ENCODE measurements around the gene CX3CR1. TPM values are rescaled to one million over a fixed set of nuclear protein-coding genes. Genes with fewer than 3 reads are reported as not detected.

CX3CR1 gene, protein sequence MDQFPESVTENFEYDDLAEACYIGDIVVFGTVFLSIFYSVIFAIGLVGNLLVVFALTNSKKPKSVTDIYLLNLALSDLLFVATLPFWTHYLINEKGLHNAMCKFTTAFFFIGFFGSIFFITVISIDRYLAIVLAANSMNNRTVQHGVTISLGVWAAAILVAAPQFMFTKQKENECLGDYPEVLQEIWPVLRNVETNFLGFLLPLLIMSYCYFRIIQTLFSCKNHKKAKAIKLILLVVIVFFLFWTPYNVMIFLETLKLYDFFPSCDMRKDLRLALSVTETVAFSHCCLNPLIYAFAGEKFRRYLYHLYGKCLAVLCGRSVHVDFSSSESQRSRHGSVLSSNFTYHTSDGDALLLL
- under 1 TPM in 3 of 4 donors, not detected in 1; 0.35 to 0.57 (median 0.44) TPM for total RNA-seq

DNA sequence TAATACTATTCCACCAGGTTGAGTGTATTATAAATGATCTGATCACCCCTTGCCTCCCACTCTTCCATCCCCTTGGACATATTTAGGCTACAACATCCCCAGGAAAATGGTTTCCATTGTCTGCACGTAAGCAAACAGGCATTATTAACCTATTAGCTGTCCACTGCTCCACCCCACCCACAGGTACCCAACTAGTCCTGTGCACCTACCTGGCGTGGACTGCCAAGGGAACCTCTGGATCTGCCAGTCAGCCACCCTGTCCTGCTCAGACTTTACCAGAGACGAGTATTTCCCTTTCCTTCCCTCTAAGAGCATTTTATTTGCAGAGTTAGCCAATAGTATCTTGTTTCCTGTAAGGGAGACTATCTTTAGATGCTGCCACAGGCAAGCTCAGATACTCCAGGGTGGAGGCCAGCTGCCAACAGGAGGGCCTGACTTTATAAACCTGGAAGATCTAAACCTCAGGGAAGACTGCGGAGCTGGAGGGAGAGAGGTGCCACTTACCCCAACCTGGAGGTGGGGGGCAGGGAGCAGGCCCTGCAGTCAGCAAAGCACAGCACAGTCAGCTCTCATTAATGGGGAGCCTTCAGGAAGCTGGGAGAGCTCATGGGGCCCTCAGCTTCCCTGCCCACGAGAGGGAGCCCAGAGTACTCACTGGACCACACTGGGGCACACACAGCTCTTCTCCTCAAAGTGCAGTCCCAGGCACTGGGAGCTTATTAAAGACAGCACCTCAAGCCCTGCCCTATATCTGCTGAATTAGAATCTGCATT is at the start of gene CX3CR1:
TSS of gene CX3CR1 (minus strand) at position 292 of the 773 bp plus-strand sequence. CDS start 13,527 bp downstream, outside the sequence.
- H3K4me3 ChIP-seq: no peak within 1 kb of the TSS

DNA sequence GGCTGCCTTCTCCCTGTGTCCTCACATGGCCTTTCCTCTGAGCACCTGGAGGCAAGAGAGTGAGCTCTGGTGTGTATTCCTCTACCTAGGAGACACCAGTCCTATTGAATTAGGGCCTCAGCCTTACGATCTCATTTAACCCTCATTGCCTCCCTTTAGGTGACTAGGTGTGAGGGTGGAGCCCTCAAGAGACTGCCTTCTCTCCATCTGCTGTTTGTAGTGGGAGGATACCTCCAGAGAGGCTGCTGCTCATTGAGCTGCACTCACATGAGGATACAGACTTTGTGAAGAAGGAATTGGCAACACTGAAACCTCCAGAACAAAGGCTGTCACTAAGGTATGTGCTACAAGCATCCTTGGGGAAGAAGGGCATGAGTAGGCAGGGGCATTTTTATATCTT is 49.7 kb upstream of the CX3CR1 start, which contains the start of gene CCR8:
TSS of gene CCR8 (plus strand) at position 217 of the 400 bp plus-strand sequence. CDS start 2,623 bp downstream, outside the sequence.
- no peak for TF ChIP-seq POLR2A (IDR thresholded peaks at IDR 0.05)
- TF ChIP-seq, protein P1, sequence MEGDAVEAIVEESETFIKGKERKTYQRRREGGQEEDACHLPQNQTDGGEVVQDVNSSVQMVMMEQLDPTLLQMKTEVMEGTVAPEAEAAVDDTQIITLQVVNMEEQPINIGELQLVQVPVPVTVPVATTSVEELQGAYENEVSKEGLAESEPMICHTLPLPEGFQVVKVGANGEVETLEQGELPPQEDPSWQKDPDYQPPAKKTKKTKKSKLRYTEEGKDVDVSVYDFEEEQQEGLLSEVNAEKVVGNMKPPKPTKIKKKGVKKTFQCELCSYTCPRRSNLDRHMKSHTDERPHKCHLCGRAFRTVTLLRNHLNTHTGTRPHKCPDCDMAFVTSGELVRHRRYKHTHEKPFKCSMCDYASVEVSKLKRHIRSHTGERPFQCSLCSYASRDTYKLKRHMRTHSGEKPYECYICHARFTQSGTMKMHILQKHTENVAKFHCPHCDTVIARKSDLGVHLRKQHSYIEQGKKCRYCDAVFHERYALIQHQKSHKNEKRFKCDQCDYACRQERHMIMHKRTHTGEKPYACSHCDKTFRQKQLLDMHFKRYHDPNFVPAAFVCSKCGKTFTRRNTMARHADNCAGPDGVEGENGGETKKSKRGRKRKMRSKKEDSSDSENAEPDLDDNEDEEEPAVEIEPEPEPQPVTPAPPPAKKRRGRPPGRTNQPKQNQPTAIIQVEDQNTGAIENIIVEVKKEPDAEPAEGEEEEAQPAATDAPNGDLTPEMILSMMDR (IDR thresholded peaks at IDR 0.05): no peak
- Histone ChIP-seq H3K9me3 (no peaks in the 10 kb centered on the region), H3K36me3 (no peaks in the 10 kb centered on the region), H3K4me3 (no peak within 1 kb of the TSS), H3K27me3 (no peaks in the 10 kb centered on the region), H3K27ac (no peak within 1 kb of the TSS), H3K4me1 (no peaks in the 10 kb centered on the region)
- 80% methylated on average over 1 of the region's 1 CpG; no CpG with 5 or more reads in 1 of the 2 donors for WGBS, 2 donors
- DNase-seq: no peak
- intact Hi-C loops (cut with DNase I): no loop called here

More for the DNA sequence above, at the start of gene CX3CR1:
- no peak for TF ChIP-seq POLR2A (IDR thresholded peaks at IDR 0.05)
- TF ChIP-seq, protein P1 (IDR thresholded peaks at IDR 0.05): no peak
- Histone ChIP-seq H3K27me3 (no peaks in the 10 kb centered on the region), H3K9me3 (no peaks in the 10 kb centered on the region), H3K4me1 (peaks cover 0 to 4% (median 0%) of the 10 kb centered on the region in 3 donors), H3K27ac (no peak within 1 kb of the TSS), H3K36me3 (no peaks in the 10 kb centered on the region)
- no peak for DNase-seq
- intact Hi-C loops (cut with DNase I): loop anchor here (10.0 kb wide), 1 partner anchor 175 kb away; the partner anchor contains the start of genes GORASP1 and TTC21A
- 32 to 45% methylated on average over 4 of the region's 5 CpGs for WGBS, 2 donors

DNA sequence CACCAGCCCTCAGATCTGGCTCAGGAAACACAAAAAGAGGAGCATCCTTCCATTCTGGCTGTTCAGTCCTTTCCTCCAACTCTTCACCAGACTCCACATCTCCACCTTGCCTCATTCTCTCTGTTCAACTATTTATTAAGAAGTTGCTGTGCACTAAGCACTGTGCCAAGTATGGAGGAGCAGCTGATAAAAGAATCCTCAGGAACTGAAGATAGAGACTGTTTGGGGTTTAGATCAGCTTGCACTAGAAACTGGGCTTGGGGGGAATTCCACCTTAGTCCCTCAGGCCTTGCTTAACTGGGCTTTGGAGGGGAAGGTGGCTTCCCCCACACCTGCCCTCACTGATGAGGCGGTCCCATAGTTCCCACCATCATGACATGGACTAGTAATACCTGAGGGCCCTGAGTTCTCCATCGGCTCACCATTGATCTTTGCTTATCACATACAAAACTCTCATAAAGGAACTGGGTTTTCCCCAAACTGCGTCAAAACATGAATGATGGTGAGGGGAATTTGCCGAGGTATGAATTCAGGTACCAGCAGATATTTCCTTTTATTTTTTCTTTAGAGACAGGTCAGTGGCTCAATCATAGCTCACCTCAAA is 48.0 kb upstream of the CX3CR1 start:
- Histone ChIP-seq H3K4me1 (no peaks in the 10 kb centered on the region), H3K36me3 (no peaks in the 10 kb centered on the region), H3K27ac (no peak overlapping the region), H3K9me3 (no peaks in the 10 kb centered on the region), H3K4me3 (no peak overlapping the region), H3K27me3 (no peaks in the 10 kb centered on the region)
- TF ChIP-seq POLR2A (IDR thresholded peaks at IDR 0.05): no peak
- TF ChIP-seq, protein P1 (IDR thresholded peaks at IDR 0.05): no peak
- DNase-seq: no peak
- WGBS, 2 donors: 65% methylated on average over 4 of the region's 4 CpGs
- intact Hi-C loops (cut with DNase I): no loop called here

DNA sequence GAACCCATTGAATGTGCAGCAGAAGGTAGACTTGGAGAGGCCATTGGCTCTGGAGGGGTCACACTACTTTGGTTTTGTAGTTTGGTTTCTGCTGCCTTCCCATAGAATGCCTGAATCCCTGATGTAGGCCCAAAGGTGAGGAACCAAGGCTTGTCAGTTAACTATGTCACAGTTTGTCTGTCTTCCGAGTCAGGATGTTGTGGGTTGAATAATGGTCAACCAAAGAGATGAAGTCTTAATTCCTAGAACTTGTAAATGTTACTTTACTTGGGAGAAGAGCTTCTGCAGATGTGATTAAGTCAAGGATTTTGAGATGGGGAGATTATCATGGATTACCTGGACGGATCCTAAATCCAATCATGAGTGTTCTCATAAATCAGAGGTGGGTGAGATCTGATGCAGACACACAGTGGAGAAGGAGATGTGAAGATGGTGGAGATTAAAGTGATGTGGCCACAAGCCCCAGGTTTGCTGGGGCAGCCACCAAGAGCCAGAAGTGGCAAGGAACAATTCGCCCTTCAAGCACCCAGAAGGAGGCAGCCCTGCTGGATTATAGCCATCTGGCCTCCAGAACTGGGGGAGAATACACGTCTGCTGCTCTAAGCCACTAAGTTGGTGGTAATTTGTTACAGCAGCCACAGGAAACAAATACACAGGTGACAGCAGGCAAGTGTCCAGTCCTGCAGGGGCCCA is 47.4 kb upstream of the CX3CR1 start:
- 79 to 87% methylated on average over 4 of the region's 4 CpGs for WGBS, 2 donors
- no peaks in the 10 kb centered on the region for H3K36me3 ChIP-seq
- H3K27ac ChIP-seq: no peak overlapping the region
- H3K4me3 ChIP-seq: no peak overlapping the region
- DNase-seq: no peak
- no peak for TF ChIP-seq POLR2A (IDR thresholded peaks at IDR 0.05)
- TF ChIP-seq, protein P1 (IDR thresholded peaks at IDR 0.05): no peak
- H3K4me1 ChIP-seq: no peaks in the 10 kb centered on the region
- H3K9me3 ChIP-seq: no peaks in the 10 kb centered on the region
- no peaks in the 10 kb centered on the region for H3K27me3 ChIP-seq
- intact Hi-C loops (cut with DNase I): no loop called here
